ENCODE results near the gene ZNF362.

DNA sequence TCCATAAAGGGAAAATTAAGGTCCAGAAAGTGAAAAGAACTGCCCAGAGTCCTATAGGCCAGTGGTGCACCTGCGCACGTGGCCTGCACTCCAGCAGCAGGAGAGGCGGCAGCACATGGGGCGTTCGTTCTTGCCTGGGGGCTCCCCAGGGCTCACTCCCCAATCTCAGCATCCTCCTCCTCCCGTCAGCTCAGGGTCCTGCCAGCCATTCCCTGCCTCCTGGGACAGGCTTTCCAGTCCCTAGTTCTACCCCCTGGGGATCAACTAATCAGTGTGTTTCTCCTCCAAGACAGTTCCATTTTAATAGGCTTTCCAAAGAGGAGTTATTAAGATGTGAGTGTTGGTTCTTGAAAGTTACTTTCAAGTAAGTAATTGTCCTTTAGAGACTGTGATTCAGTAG, 65.8 kb downstream of the ZNF362 start:
- TF ChIP-seq, protein P1, sequence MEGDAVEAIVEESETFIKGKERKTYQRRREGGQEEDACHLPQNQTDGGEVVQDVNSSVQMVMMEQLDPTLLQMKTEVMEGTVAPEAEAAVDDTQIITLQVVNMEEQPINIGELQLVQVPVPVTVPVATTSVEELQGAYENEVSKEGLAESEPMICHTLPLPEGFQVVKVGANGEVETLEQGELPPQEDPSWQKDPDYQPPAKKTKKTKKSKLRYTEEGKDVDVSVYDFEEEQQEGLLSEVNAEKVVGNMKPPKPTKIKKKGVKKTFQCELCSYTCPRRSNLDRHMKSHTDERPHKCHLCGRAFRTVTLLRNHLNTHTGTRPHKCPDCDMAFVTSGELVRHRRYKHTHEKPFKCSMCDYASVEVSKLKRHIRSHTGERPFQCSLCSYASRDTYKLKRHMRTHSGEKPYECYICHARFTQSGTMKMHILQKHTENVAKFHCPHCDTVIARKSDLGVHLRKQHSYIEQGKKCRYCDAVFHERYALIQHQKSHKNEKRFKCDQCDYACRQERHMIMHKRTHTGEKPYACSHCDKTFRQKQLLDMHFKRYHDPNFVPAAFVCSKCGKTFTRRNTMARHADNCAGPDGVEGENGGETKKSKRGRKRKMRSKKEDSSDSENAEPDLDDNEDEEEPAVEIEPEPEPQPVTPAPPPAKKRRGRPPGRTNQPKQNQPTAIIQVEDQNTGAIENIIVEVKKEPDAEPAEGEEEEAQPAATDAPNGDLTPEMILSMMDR (IDR thresholded peaks at IDR 0.05; ENCODE audit: borderline replicate concordance, extremely low read depth, low read length, poor library complexity, severe bottlenecking) = no peak
- no peak for TF ChIP-seq EZH2 (IDR thresholded peaks at IDR 0.05; ENCODE audit: borderline replicate concordance, low read depth, low read length, severe bottlenecking)

Measured in DND-41 (cell line).